Activated CD4-positive, alpha-beta T cell treated with anti-CD3 and anti-CD28 coated beads for 36 hours (primary cell): ENCODE data around the gene ESD. TPM values are rescaled to one million over a fixed set of nuclear protein-coding genes. Genes with fewer than 3 reads are reported as not detected.

ENCODE experiments used
- total RNA-seq, 2 experiments: library from RNA; stranded (reverse); gene quantifications; one replicate each; pipeline ENCODE4 v1.2.3, GENCODE V29; 2021

Gene ESD
- total RNA-seq, 2 experiments from 2014 or later = 150 to 162 TPM

Other genes with a start within 250 kb of the ESD start
- 10 to 100 TPM; 14.8 to 16.4 TPM for gene LRCH1, start 244.0 kb downstream of the ESD start, total RNA-seq
- not detected for gene HTR2A, start 99.9 kb upstream of the ESD start, total RNA-seq